Mesenteric fat pad (tissue), 1 donor: Measurements from ENCODE around the gene STX8. TPM values are rescaled to one million over a fixed set of nuclear protein-coding genes. Genes with fewer than 3 reads are reported as not detected.
"Not testable (repeated sequence)": the region's sequence is repeated elsewhere in the genome, so short reads cannot be mapped to it uniquely, and the experiment has no call there.

ENCODE experiments used
- DNase-seq: peaks from one replicate; pipeline ENCODE4 v3.0.0-alpha.2; 2020; ENCODE audit warnings: low spot score
- long read RNA-seq: library from polyadenylated mRNA; unstranded; transcript quantifications from one replicate; pipeline ENCODE4 v2.0.0, GENCODE V29; 2020
- total RNA-seq: library from RNA; stranded (reverse); fragmentation: NEBNext Ultra II Directional; extraction: Animal tissue kit (Norgen Biotek cat#: 25700); gene quantifications from one replicate; pipeline ENCODE4 v1.2.1, GENCODE V29; 2021
- donor health status: DM: yes; HTN: yes; CAD: no.

The STX8 gene
- total RNA-seq, result 77.0 TPM
- long read RNA-seq, transcript STX8-201 (8 exons, 1,246 nt), result major isoform, 20 of 62 reads
- long read RNA-seq, partial matches to known transcripts, result 20 of 62 reads
- long read RNA-seq, other reads (novel, unspliced or antisense), result 22 of 62 reads

GRCh38 chr17:9575381-9576101, at the start of gene STX8:
Gene STX8, minus strand, starts transcription at chr17:9575820. Its CDS starts 12 bp downstream, at chr17:9575808.
- DNase-seq, result peak; percentile 97

GRCh38 chr17:9622961-9623360, 47.3 kb upstream of the STX8 start:
- DNase-seq, result no peak

- no peak for DNase-seq
Measured at GRCh38 chr17:9615486-9615885, 39.9 kb upstream of the STX8 start.

GRCh38 chr17:9612006-9612405, 36.4 kb upstream of the STX8 start:
- no peak for DNase-seq

GRCh38 chr17:9611557-9611956, 35.9 kb upstream of the STX8 start:
- no peak for DNase-seq

GRCh38 chr17:9607058-9607457, 31.4 kb upstream of the STX8 start:
- DNase-seq, result not testable (repeated sequence)

- DNase-seq, result no peak
Measured at GRCh38 chr17:9606453-9606852, 30.8 kb upstream of the STX8 start.

- DNase-seq, result not testable (repeated sequence)
Measured at GRCh38 chr17:9604583-9604982, 29.0 kb upstream of the STX8 start.

GRCh38 chr17:9598661-9599060, 23.0 kb upstream of the STX8 start:
- no peak for DNase-seq

GRCh38 chr17:9597638-9598037, 22.0 kb upstream of the STX8 start:
- not testable (repeated sequence) for DNase-seq

GRCh38 chr17:9594065-9594464, 18.4 kb upstream of the STX8 start:
- no peak for DNase-seq

- DNase-seq, result no peak
Measured at GRCh38 chr17:9587969-9588656, 12.5 kb upstream of the STX8 start.

- DNase-seq, result no peak
Measured at GRCh38 chr17:9577373-9577709, 1.7 kb upstream of the STX8 start.

- no peak for DNase-seq
Measured at GRCh38 chr17:9576521-9577372, 1.1 kb upstream of the STX8 start, which contains the start of gene CFAP52. Gene CFAP52, plus strand, starts transcription at chr17:9576642. Its CDS starts 54 bp downstream, at chr17:9576696.

GRCh38 chr17:9571201-9571600, 4.4 kb downstream of the STX8 start:
- DNase-seq, result no peak

GRCh38 chr17:9568957-9569588, 6.5 kb downstream of the STX8 start:
- no peak for DNase-seq

GRCh38 chr17:9568004-9568403, 7.6 kb downstream of the STX8 start:
- DNase-seq, result no peak

- DNase-seq, result not testable (repeated sequence)
Measured at GRCh38 chr17:9566739-9567138, 8.9 kb downstream of the STX8 start.

- no peak for DNase-seq
Measured at GRCh38 chr17:9566067-9566466, 9.6 kb downstream of the STX8 start.

- DNase-seq, result no peak
Measured at GRCh38 chr17:9564104-9564503, 11.5 kb downstream of the STX8 start.

- no peak for DNase-seq
Measured at GRCh38 chr17:9557857-9558256, 17.8 kb downstream of the STX8 start.
